ENCODE results near the gene SORCS2. TPM values are rescaled to one million over a fixed set of nuclear protein-coding genes. Genes with fewer than 3 reads are reported as not detected.

Gene SORCS2
- total and polyA plus RNA-seq, 2 of the 4 experiments (the other 2 are of a cell fraction) = 0.36 to 0.62 TPM

GRCh38 chr4:7590899-7591298 is 398.6 kb downstream of the SORCS2 start:
- Histone ChIP-seq H3K14ac (replicated peaks; ENCODE audit: low read depth, low read length) (no peak overlapping the region), H3K23ac (ENCODE audit: low read depth, low read length) (no peak overlapping the region), H3K4me2 (ENCODE audit: low read depth, low read length) (no peak overlapping the region), H3K4ac (ENCODE audit: low read depth, low read length) (no peak overlapping the region), H2BK120ac (ENCODE audit: low read depth, low read length) (no peak overlapping the region), H3K79me1 (ENCODE audit: low read depth in 1 of 2, low read length in 2 of 2) (no peaks in the 10 kb centered on the region), H3K56ac (ENCODE audit: extremely low read depth, insufficient read depth, low read length) (no peak overlapping the region), H2BK15ac (ENCODE audit: low read depth, low read length) (no peak overlapping the region), H3K4me1 (ENCODE audit: control insufficient read depth, insufficient read depth, low read length) (no peaks in the 10 kb centered on the region), H3K9me3 (ENCODE audit: control insufficient read depth, insufficient read depth, low read length) (peaks cover 5% of the 10 kb centered on the region; the same call in 1 of the 2 replicates), H2BK20ac (ENCODE audit: low read depth, low read length) (no peak overlapping the region), H3K27ac (ENCODE audit: insufficient read depth, low read length) (no peak overlapping the region), H3K36me3 (ENCODE audit: control insufficient read depth, insufficient read depth, low read length) (no peaks in the 10 kb centered on the region), H4K8ac (ENCODE audit: low read depth in 2 of 2, low read length in 2 of 2) (no peak overlapping the region), H3K9me1 (ENCODE audit: insufficient read depth, low read length) (no peaks in the 10 kb centered on the region), H3K27me3 (ENCODE audit: control insufficient read depth, insufficient read depth, low read length) (peaks cover 33% of the 10 kb centered on the region), H3K4me3 (ENCODE audit: insufficient read depth, low read depth, low read length) (no peak overlapping the region), H2BK5ac (ENCODE audit: low read depth, low read length, poor library complexity, severe bottlenecking) (no peak overlapping the region), H3K18ac (ENCODE audit: low read depth, low read length) (no peak overlapping the region), H2AK5ac (ENCODE audit: low read depth, low read length) (no peak overlapping the region), H4K5ac (ENCODE audit: low read depth, low read length) (no peak overlapping the region), H4K20me1 (ENCODE audit: insufficient read depth, low read length) (no peaks in the 10 kb centered on the region), H3K9ac (ENCODE audit: low read depth, low read length) (no peak overlapping the region), H2AK9ac (replicated peaks; ENCODE audit: low read depth, low read length, poor library complexity) (no peak overlapping the region), H4K91ac (ENCODE audit: insufficient read depth, low read depth, low read length) (no peak overlapping the region), H2AFZ (replicated peaks; ENCODE audit: low read length, poor library complexity) (no peak overlapping the region)
- WGBS, 2 experiments (ENCODE audit: extremely low coverage in 2 of 2, insufficient read length in 1 of 2) = 83% methylated on average over 2 of the region's 8 CpGs; no CpG with 5 or more reads in 1 of the 2 experiments
- intact Hi-C loops (cut with micrococcal nuclease) = no loop called here
- ChIA-PET CTCF (no interaction called here), POLR2A (ENCODE audit: unreplicated experiment) (no interaction called here)
- no peak for ATAC-seq (ENCODE audit: low read depth)
- no TSS peak for BruUV-seq (replicated peaks)
- dilution Hi-C loops (cut with HindIII; ENCODE audit: low sequenced_read_pairs, unreplicated experiment) = no loop called here
- no peak for DNase-seq
- in situ Hi-C loops (cut with MboI; ENCODE audit: low sequenced_read_pairs) = no loop called here
- no peak for TF ChIP-seq CTCF (conservative IDR thresholded peaks at IDR 0.05; ENCODE audit: low read depth, low read length)
- TF ChIP-seq RFX5 (IDR thresholded peaks at IDR 0.05; ENCODE audit: low read depth, low read length) = no peak
- no peak for TF ChIP-seq MAFK (IDR thresholded peaks at IDR 0.05; ENCODE audit: low read depth, low read length)
- TF ChIP-seq FOS (IDR thresholded peaks at IDR 0.05; ENCODE audit: low read depth, low read length) = no peak
- TF ChIP-seq BHLHE40 (IDR thresholded peaks at IDR 0.05; ENCODE audit: low read depth, low read length) = no peak
- no peak for TF ChIP-seq MXI1 (IDR thresholded peaks at IDR 0.05; ENCODE audit: borderline replicate concordance, low read depth, low read length)
- no peak for TF ChIP-seq RCOR1 (IDR thresholded peaks at IDR 0.05; ENCODE audit: insufficient replicate concordance, low read length)
- no peak for TF ChIP-seq MAZ (IDR thresholded peaks at IDR 0.05; ENCODE audit: borderline replicate concordance, low read depth, low read length)
- TF ChIP-seq NFE2L2 (IDR thresholded peaks at IDR 0.05; ENCODE audit: low read depth, low read length) = no peak
- TF ChIP-seq USF2 (IDR thresholded peaks at IDR 0.05; ENCODE audit: low read depth, low read length) = no peak
- TF ChIP-seq POLR2A (IDR thresholded peaks at IDR 0.05; ENCODE audit: low read depth, low read length) = no peak
- no peak for TF ChIP-seq RAD21 (IDR thresholded peaks at IDR 0.05; ENCODE audit: low read length)
- no peak for TF ChIP-seq ELK1 (IDR thresholded peaks at IDR 0.05; ENCODE audit: borderline replicate concordance, low read depth, low read length)
- no peak for TF ChIP-seq CHD1 (IDR thresholded peaks at IDR 0.05; ENCODE audit: low read depth, low read length)
- TF ChIP-seq SMC3 (IDR thresholded peaks at IDR 0.05; ENCODE audit: low read depth, low read length) = no peak
- no peak for TF ChIP-seq CEBPB (IDR thresholded peaks at IDR 0.05; ENCODE audit: low read depth, low read length)
